Measurements from ENCODE around the gene PHRF1.

DNA sequence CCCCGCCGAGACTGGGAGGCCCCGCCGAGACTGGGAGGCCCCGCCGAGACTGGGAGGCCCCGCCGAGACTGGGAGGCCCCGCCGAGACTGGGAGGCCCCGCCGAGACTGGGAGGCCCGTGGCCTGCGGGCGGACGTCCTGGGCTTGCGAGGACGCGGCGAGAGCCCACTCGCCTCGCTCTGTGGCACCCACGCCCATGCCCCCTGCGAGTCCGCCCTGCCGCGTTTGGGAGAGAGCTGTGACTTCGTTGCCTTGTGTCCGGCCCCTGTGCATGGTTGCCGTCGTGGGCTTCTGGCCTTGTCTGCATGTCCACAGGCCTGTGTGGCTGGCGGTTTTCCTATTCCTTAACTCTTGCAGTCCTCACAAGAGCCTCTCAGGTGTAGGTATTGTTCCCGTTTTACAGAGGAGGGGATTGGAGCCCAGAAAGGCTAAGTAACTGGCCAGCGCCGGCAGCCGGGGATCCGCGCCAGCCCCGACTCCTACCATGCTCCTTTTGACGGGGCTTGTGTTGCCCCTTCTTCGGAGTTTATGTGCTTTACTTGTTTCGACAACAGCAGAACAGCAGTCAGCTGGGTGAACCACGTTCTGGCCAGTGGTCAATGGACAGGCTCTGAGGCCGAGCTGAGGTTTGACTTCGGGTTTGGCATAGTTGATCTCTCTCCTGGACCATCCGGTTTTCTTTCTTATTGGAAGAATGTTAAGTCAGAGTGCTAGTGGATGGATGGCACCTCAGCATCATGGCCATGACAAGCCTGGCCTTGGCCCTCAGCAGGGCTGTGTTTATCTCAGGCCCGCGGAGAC lies 741 bp downstream of the PHRF1 start:
- TF ChIP-seq RBM17 (IDR thresholded peaks at IDR 0.05; ENCODE audit: borderline replicate concordance, low read depth, low read length) (no peak), E2F3 (CRISPR knock-in tag; IDR thresholded peaks at IDR 0.05) (no peak)

All from K562 (cell line).